GM21528 (cell line): Measurements from ENCODE around the gene SSRP1.
"Not testable (repeated sequence)": the region's sequence is repeated elsewhere in the genome, so short reads cannot be mapped to it uniquely, and the experiment has no call there.

Source experiments
- ATAC-seq: cut with Tn5 transposase; IDR thresholded peaks from one replicate; pipeline ENCODE4 v1.9.1; 2021; ENCODE audit warnings: mild to moderate bottlenecking, moderate library complexity; ENCODE audit not compliant: unreplicated experiment, low FRiP score

The SSRP1 gene, protein sequence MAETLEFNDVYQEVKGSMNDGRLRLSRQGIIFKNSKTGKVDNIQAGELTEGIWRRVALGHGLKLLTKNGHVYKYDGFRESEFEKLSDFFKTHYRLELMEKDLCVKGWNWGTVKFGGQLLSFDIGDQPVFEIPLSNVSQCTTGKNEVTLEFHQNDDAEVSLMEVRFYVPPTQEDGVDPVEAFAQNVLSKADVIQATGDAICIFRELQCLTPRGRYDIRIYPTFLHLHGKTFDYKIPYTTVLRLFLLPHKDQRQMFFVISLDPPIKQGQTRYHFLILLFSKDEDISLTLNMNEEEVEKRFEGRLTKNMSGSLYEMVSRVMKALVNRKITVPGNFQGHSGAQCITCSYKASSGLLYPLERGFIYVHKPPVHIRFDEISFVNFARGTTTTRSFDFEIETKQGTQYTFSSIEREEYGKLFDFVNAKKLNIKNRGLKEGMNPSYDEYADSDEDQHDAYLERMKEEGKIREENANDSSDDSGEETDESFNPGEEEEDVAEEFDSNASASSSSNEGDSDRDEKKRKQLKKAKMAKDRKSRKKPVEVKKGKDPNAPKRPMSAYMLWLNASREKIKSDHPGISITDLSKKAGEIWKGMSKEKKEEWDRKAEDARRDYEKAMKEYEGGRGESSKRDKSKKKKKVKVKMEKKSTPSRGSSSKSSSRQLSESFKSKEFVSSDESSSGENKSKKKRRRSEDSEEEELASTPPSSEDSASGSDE

DNA sequence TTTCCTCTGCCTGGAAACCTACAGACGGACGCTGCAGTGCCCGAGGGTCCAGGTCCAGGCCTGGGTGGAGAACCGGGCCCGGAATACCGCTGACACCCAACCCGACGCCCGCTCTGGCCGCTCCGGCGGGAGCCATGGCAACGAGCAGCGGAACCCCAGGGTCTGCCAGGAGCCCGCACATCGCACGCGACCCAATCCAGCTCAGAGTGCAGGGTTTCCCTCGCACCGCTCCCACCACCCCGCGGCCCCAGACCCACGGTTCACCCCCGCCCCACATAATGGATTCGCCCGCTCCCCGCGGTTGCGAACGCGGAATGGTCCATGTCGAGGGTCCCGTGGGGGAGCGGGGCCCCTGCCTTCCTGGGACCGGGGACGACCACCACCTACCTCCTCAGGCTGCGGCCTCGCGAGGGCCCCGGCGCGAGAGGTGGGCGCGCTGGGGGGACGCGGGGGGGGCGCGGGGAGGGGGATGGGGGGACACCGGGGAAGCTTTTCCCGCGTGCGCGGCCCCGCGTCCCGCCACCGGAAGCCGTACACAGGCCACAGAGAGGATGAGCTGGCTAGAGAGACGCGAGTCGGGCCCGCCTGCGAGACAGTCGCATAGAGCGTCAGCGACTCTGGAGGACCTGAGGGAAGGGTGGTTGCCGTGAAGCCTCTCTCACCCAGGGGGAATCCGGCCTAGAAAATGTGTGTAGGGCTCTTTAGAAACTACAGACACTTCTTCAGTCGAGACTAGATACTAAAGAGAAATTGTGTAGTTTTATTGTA is at the start of gene SSRP1:
SSRP1 (minus strand) TSS at position 550 of the 768 bp plus-strand sequence. CDS start 771 bp downstream, outside the sequence.
- ATAC-seq = peak; percentile 99

DNA sequence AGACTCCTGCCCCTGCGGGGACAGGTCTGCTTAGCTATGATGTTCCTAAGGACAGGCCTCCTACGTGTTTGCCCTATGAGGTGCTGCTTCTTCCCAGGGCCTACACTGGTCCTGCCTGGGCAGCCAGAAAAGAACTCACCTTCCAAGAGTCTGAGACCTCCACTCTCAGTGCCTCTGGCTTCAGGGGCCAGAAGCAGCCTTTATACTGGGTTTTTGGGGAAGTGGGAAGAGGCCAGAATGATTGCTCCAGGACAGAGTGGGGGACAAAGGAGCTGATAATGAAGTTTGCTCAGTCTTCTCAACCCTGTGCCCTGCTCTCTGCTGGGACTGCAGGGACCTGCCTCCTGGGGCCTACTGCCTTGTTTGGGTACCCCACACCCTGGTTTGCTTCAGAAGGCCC is 45.3 kb upstream of the SSRP1 start, which contains the start of gene PRG3:
PRG3 (minus strand) TSS at position 176 of the 400 bp plus-strand sequence. CDS start 442 bp downstream, outside the sequence.
- no peak for ATAC-seq

DNA sequence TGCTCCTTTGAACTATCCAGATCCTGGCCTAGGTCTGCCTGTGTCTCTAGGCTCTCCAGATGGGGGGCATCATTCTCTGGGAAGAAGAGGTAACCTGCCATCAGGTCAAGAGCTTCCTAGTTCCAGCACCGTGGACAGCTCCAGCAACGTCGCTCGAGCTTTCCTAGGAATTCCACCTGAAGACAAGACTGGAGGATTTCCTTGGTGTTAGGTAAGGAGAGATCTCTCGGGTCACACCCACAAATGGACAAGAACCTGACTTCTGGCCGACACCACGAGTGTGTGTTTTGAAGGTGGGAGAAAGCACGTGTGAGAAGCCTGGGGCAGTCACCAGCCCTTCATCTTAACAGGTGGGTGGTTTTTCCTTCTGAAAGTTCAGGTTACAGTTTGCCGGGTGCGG is 44.0 kb upstream of the SSRP1 start:
- no peak for ATAC-seq

DNA sequence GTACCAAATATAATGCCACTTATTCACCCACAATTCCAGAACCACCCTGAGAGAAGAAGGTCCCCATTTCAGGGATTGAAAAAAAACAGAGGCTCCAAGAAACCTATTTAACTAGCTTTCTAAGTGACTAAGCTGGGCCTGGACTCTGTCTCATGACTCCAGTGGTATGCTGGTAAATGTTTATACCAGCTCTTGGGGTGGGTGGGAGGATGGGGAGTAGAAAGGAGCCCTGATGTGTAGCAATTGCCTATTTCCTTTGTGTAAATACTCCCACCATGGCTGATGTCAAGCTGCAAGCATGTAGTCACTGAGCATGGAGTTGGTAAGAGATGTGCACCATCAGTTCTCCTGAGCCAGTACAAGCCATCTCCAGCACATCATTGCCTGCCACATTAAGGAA is 42.5 kb upstream of the SSRP1 start:
- no peak for ATAC-seq

DNA sequence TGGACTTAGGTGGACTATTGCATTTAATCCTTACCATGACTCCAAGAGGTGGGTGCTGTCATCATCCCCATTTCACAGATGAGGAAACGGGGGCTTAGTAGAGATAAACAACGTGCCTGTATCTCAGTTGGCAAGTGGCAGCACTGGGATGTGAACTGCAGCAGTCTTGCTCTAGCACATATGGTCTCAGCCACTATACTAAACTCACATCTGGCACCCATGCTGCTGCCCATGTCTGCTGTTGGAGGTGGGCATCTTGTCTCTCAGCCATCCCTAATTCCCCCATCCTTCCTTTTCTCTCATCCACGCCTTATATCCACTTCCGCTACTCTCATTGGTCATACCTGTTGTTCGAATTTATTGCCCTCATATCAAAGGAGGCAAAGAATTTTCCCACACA is 41.4 kb upstream of the SSRP1 start:
- no peak for ATAC-seq

DNA sequence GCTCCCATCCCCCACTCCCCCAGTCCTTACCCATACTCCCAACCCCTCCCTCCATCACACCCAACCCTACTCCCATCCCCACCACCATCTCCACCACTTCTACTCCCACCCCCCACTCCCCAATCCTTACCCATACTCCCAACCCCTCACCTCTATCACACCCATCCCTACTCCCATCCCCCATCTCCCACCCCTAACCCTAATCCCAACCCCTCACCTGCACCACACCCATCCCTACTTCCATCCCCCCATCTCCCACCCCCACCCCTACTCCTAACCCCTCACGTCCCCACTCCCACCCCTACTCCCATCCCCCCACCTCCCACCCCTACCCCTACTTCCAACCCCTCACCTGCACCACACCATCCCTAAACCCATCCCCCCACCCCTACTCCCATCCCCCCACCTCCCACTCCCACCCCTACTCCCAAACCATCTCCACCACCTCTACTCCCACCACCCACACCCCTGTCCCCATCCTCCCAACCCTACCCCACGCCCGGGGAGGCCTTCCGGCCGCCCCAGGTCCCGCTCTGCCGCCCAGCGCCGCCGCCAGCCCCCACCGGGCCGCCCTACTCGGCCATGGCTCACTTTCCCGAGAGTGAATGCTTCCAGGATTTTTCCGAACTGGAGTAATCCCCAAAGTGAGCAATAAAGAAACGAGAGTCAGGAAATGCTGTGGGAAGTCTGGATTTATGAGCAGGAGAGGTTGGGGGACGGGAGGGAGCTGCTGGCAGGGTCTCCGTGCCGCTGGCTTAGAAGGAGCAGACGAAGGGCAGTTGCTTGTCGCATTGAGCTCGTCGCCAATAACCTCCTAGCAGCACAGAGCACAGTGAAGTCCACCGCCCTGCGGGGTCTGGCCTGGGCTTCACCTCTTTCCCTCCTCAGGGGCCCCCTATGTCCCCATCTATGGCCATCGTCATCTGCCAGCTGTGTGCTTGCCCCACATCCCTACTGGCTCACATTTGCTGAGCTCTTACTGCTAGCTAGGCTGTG is 40.7 kb upstream of the SSRP1 start:
- no peak for ATAC-seq

DNA sequence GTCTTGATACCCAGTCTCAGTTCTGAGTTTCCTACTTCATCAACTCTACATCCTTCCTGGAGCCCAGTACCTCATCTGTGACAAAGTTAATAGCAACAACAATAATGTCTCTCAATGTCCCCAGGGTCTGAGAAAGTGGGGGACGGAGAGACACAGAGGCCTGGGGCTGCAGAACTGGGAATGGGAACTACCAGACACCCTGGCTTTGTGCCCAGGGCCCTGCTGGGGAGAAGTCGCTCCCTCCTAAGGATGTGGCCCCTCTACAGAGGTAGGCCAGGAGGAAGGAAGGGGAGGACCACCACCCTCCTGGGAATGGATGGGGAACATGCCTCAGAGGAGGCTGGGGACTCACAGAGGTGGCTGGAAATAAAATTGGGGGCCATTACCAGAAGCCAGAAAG is 39.8 kb upstream of the SSRP1 start:
- ATAC-seq = no peak

DNA sequence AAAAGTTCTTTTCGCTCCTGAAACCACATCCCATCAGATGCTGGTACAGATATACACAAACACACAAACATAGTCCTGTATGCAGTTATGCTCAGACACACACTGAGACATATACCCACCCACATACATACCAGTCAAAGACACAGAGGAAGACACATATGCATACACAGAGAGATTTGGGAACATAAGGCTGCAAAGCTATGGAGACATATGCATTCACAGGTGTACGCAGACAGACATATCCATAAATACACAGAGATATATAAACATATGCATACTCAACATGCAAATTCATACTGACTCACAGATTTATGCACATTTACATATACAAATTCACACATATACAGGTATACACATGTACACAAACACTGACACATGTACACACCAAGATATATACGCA is 39.3 kb upstream of the SSRP1 start:
- ATAC-seq = no peak

DNA sequence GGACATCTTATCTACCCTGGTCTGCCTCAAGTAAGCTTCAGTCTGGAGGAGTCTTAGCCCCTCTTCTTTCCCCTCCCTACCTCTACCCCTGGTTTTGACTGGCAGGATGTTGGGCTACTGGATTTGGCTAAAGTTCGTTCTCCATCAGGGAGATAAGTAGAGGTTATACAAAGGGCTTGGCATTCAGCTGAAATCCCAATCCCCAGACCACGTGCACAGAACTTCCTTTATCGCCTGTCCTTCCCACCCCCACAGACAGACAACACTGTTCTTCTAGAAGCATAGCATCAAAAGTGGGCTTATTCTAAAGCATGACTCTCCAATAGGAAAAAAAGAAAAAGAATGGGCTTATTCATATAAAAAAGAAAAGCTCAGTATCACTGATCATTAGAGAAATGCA is 37.5 kb upstream of the SSRP1 start:
- ATAC-seq = no peak

DNA sequence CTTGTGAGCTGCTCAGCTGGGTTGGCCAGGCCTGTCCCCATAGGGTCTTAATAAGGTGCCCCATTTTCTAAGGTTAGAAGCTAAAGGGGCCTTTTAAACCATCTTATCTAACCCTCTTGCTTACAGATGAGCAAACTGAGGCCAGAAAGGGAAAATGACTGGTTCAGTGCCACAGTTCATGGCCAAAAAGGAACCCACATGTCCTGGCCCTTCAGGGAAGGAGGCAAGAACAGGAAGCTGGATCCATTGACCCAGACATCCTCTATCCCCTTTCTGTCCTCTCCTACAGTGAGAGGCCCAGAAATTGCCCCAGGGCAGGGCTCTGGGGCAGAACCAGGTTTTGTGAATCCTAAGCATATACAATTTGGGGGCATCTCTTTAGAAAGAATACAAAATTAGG is 35.2 kb upstream of the SSRP1 start:
- ATAC-seq = no peak

DNA sequence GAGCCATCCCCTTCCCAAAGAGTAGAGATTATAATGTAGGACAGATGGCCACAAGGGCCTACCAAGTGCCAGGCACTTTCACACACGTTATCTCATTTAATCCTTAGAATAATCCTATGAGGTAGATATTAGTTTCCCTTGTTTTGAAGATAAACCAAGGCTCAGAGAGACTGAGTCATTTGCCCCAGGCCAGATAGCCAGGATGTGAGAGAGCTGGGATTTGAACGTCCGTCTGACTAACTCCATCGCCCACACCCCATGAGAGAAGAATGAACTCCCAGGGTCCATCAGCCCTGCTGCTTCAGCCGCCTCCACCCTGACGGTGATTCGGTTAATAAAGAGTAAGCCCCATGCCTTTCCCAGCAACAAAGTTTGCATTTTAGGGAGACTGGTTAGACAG is 34.6 kb upstream of the SSRP1 start:
- ATAC-seq = no peak

DNA sequence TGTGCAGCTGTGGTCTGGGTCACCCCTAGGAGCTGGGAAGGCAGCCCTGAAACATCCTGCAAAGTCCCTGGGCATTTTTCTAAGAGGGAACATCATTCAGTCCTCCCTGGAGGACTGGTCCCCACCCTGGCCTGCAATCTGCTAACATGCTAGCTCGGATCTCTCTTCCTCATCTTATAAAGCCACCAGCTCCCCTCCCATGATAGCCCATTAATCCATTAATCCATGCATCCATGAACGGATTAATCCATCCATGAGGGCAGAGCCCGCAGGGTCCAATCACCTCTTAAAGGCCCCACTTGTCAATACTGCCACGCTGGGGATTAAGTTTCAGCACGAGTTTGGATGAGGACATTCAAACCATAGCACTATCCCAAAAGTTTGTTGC is 33.1 kb upstream of the SSRP1 start:
- ATAC-seq = no peak

DNA sequence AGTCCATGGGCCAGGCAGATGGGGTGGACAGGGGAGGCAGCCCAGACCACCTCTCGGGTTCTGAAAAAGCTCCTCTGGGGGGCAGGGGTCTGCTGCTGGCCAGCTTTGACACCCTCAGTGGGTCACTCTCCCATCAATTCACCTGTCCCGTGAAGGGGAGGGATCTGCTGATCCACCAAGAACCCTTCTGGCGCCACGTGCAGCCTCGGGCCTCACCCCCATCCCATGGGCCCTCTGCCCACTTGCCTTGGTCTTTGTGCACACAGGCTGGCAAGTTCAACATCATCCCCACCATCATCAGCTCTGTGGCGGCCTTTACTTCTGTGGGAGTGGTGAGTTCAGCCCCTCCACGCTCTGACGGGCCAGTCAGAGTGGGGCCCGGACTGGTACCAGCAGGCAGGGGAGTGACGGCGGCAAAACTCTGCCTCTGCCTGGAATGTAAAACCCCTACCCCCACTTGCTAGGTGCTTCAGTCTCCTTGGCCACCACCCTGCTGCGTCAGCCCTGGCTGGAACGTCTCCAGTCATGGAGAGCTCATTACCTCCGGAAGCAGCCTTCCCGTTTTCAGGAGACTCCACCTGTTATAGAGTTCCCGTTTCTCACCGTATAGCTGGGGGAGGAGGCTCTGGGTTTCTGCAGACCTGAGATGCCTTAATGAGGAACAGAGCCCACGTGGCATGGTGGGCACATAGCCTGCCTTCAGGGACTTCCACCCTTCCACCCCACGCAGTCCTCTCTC is 32.6 kb upstream of the SSRP1 start:
- ATAC-seq = no peak

DNA sequence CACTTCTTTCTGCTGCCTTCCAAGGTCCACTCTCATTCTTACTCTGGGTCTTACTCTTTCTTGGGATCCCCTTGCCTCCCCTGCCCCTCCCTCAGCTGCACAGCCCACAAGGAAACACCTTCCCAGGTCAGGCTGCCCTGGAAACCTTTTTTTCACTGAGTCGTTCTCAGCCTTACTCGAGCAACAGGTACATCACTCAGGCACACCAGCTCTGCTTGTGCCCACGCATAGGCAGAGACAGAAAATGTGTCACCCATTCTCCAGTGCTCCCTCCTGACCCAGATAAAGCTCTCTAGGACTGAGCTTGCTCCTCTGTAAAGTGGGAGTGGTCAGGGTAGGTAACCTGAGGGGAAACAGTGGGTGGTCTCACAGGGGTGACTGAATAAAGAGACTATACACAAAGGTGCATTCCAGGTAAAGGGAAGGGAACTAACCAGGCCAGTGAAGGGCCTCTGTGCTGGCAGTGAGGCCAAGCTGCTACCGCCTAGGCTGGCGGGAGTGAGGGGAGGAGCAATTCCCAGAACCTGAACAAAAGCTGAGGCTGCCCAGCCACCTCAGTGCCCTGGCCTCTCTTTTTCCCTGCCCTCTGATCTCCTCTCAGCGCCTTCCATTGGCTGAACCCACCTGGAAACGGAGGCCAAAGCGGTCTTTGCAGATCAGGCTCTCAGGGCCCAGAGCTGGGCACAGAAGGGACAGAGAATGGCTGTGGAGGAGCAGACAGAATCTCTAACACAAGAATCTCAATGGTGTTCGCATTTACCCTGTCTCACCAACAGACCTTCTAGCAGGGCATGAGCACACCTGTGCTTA is 29.4 kb upstream of the SSRP1 start:
- ATAC-seq = no peak

DNA sequence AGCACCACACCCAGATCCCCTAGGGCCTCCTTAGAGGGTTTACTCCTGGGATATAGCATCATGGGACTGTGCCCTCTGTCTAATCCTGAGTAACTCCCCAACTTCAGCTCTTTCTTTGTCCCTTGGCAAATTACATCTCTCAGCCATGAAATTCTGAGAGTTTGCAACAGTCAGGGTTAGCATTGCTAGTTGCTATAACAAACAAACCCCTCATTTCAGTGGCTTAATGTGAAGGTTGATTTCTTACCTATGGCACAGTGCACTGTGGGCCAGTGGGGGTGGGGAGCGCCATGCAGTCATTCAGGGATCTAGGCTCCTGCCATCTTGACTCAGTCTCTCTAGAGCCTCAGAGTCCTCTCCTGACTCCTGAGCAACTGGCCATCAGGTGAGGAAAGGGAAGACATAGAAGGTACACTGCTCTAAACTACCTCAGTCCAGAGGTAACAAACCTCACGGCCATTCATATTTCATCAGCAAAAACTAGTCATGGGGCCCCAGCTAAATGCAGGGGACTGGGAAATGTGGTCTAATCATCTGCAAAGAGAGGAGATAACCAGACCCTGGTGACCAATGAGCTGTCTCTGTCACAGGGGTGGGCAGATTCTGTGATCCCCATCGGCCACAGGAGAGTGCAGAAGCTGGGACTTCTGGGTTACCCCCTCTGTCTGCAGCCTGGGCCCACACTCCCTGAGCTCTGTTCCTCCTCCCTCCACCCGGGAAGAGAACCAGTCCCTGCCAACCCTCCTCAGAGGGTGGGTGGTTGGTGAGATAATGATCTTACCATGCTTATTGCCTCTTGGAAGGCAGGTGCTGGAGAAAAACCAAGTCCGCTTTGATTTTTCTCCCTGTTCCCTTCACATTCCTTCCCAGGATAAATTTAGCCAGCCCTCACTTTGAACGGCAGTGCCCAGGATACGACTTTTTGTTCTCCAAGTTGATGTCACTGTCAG is 27.7 kb upstream of the SSRP1 start:
- no peak for ATAC-seq

DNA sequence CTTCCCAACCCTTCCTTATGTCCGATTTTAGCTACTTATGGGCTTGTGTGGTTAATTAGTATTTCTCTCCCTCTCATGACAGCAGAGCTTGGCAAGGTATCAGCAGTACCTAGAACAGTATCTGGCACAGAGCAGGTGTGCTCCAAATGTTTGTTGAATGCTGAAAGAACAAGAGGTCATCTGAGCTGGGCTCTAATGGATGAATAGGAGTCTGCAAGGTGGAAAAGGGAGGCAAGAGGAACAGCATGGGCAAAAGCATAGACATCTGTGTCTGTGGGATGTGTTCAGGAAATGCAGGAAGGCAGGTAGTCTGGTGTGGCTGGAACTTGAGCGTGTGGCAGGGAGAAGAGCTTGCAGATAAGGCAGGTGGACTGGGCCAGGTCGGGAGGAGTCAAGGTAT is 26.2 kb upstream of the SSRP1 start:
- ATAC-seq = no peak

DNA sequence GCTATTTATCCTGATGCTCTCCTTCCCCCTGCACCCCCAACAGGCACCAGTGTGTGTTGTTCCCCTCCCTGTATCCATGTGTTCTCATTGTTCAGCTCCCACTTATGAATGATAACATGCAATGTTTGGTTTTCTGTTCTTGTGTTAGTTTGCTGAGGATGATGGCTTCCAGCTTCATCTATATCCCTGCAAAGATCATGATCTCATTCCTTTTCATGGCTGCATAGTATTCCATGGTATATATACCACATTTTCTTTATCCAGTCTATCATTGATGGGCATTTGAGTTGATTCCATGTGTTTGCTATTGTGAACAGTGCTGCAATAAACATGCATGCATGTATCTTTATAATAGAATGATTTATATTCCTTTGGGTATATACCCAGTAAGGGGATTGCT is 25.7 kb upstream of the SSRP1 start:
- ATAC-seq = not testable (repeated sequence)
